ENCODE measurements around the gene PDGFRB. TPM values are rescaled to one million over a fixed set of nuclear protein-coding genes. Genes with fewer than 3 reads are reported as not detected.

Gene PDGFRB
- total and polyA plus RNA-seq, 10 of the 15 experiments (the other 5 are each of a cell fraction or from before 2014, with no cell fraction given): 0.02 to 3.0 (median 1.0) TPM

- intact Hi-C loops (cut with micrococcal nuclease; ENCODE audit: unreplicated experiment) (no loop called here), in situ Hi-C loops (cut with MboI) (no loop called here)
- ChIA-PET POLR2A (no interaction called here), SMC1A (ENCODE audit: uncharacterized antibody, unreplicated experiment) (no interaction called here), RAD21 (ENCODE audit: unreplicated experiment) (no interaction called here), CTCF (interaction anchor here (1.2 kb wide), 1 partner anchor 11 kb away, joined by 3 read pairs; no protein-coding TSS in a partner anchor)
- peaks cover 20% of the 10 kb centered on the region for H3K4me1 ChIP-seq (ENCODE audit: control insufficient read depth, insufficient read depth, low read length)
- H3K79me2 ChIP-seq (ENCODE audit: control insufficient read depth, insufficient read depth, low read length): no peaks in the 10 kb centered on the region
- no peak for FAIRE-seq
- no peak for DNase-seq (ENCODE audit: low read depth, low spot score)
- no peak overlapping the region for H3K4me2 ChIP-seq (ENCODE audit: control insufficient read depth, insufficient read depth)
- H3K9me3 ChIP-seq (replicated peaks; ENCODE audit: control insufficient read depth, insufficient read depth, low read length): no peaks in the 10 kb centered on the region
- no peaks in the 10 kb centered on the region for H3K27me3 ChIP-seq (replicated peaks in 1 of 2; ENCODE audit: control insufficient read depth in 2 of 2, insufficient read depth in 2 of 2, low read length in 1 of 2)
- H3K27ac ChIP-seq (ENCODE audit: control insufficient read depth, insufficient read depth): no peak overlapping the region
- no peak overlapping the region for H2AFZ ChIP-seq (ENCODE audit: control insufficient read depth, low read depth, low read length)
- TF ChIP-seq RBBP5 (conservative IDR thresholded peaks at IDR 0.05) (no peak), SIX5 (IDR thresholded peaks at IDR 0.05; ENCODE audit: low read depth, low read length, severe bottlenecking) (no peak), NFYB (IDR thresholded peaks at IDR 0.05; ENCODE audit: insufficient read depth, low read depth, low read length) (no peak), NBN (IDR thresholded peaks at IDR 0.05) (no peak), YY1 (IDR thresholded peaks at IDR 0.05; ENCODE audit: low read depth, low read length) (no peak), EED (IDR thresholded peaks at IDR 0.05; ENCODE audit: low read depth) (no peak), STAT1 (conservative IDR thresholded peaks at IDR 0.05) (no peak), ZNF622 (IDR thresholded peaks at IDR 0.05) (no peak), GATAD2B (conservative IDR thresholded peaks at IDR 0.05; ENCODE audit: low read depth) (no peak), NRF1 (conservative IDR thresholded peaks at IDR 0.05; ENCODE audit: low read depth, low read length) (no peak), CHD1 (IDR thresholded peaks at IDR 0.05; ENCODE audit: low read depth, low read length) (no peak), ZNF274 (IDR thresholded peaks at IDR 0.05; ENCODE audit: insufficient read depth, insufficient read length) (no peak), RELB (IDR thresholded peaks at IDR 0.05; ENCODE audit: low read depth) (no peak), SPI1 (IDR thresholded peaks at IDR 0.05; ENCODE audit: borderline replicate concordance, insufficient read depth, low read depth, low read length) (no peak), TBL1XR1 (IDR thresholded peaks at IDR 0.05; ENCODE audit: low read depth, low read length) (no peak), ATF7 (IDR thresholded peaks at IDR 0.05; ENCODE audit: low read depth) (no peak), SMAD5 (IDR thresholded peaks at IDR 0.05; ENCODE audit: low read depth) (no peak)
- TF ChIP-seq, protein P1, sequence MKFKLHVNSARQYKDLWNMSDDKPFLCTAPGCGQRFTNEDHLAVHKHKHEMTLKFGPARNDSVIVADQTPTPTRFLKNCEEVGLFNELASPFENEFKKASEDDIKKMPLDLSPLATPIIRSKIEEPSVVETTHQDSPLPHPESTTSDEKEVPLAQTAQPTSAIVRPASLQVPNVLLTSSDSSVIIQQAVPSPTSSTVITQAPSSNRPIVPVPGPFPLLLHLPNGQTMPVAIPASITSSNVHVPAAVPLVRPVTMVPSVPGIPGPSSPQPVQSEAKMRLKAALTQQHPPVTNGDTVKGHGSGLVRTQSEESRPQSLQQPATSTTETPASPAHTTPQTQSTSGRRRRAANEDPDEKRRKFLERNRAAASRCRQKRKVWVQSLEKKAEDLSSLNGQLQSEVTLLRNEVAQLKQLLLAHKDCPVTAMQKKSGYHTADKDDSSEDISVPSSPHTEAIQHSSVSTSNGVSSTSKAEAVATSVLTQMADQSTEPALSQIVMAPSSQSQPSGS (IDR thresholded peaks at IDR 0.05; ENCODE audit: low read length): no peak
- H3K9ac ChIP-seq (ENCODE audit: control insufficient read depth, insufficient read depth, low read length): no peak overlapping the region
- no peak for ATAC-seq
- H4K20me1 ChIP-seq (ENCODE audit: control insufficient read depth, insufficient read depth): no peaks in the 10 kb centered on the region
- H3K36me3 ChIP-seq (ENCODE audit: control insufficient read depth in 2 of 2, insufficient read depth in 2 of 2, low read length in 1 of 2): no peaks in the 10 kb centered on the region
- WGBS (ENCODE audit: insufficient coverage, insufficient replicate concordance, low lambda C conversion rate, missing lambda C conversion rate): 51% methylated on average over 7 of the region's 7 CpGs
- no TSS peak for BruUV-seq (replicated peaks)
- no peak overlapping the region for H3K4me3 ChIP-seq
Observed at GRCh38 chr5:150078802-150079689, 76.6 kb downstream of the PDGFRB start.
